SIG-M5 treated with dmso at 0.1 percent for 504 hours (cell line): ENCODE data around the gene NELL1.
"Not testable (repeated sequence)": the region's sequence is repeated elsewhere in the genome, so short reads cannot be mapped to it uniquely, and the experiment has no call there.

Experiments used
- DNase-seq: peaks from one replicate; lab custom pipeline; 2025; ENCODE audit not compliant: unreplicated experiment; lab: John Stamatoyannopoulos, UW

NELL1 gene

GRCh38 chr11:21088930-21089329 lies 419.5 kb downstream of the NELL1 start:
- no peak for DNase-seq

- no peak for DNase-seq
Observed at GRCh38 chr11:21104641-21105040, 435.3 kb downstream of the NELL1 start.

DNA sequence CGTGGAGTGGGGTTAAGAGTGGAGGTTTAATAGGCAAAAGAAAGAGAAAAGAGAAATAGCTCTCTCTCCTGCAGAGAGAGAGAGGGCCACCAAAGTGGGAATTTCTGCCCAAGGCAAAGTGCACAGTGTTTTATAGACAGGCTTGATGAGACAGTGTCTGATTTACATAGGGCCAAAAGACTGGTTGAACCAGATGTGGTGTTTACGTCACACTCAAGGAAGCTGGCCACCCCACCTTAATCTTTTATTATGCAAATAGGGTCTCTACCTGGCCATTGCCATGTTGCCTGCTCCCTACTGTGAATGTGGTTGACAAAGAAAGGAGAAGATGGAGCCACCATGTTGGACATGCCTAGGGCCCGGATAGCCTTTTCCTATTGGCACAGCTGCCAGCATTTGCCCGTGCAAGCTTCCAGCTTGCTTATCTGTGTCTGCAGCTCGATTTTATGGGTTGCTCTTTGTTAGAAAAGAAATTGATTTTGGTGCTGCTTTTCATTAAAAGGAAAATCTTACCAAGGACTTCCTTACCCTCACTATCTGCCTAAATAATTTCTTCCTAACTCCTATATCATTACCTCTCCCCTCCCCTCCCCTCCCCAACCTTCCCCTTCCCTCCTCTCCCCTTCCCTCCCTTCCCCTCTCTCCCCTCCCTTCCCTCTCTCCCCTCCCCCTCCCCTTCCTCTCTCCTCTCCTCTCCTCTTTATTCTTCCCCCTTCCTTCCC lies 436.0 kb downstream of the NELL1 start:
- no peak for DNase-seq

- no peak for DNase-seq
Observed at GRCh38 chr11:21109341-21109740, 440.0 kb downstream of the NELL1 start.

- no peak for DNase-seq
Observed at GRCh38 chr11:21110415-21110814, 441.0 kb downstream of the NELL1 start.

- no peak for DNase-seq
Observed at GRCh38 chr11:21113876-21114275, 444.5 kb downstream of the NELL1 start.

DNA sequence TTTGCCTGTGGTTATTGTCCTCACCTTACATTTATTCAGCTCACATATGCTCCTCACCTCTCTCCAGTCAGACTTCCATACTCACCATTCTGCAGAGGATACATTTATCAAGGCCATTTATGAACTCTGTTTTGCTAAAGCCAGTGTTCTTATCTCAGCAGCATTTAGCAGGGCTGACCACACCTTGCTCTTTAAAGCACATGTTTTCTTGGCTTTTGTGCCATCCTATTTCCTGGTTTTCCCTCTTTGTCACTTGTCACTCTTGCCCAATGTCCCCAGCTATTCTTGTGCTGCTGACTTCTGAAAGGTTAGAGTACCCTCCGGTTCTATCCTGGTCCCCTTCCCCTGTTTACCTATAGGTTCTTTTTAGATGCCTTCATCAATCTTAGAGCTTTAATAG lies 446.6 kb downstream of the NELL1 start:
- no peak for DNase-seq

DNA sequence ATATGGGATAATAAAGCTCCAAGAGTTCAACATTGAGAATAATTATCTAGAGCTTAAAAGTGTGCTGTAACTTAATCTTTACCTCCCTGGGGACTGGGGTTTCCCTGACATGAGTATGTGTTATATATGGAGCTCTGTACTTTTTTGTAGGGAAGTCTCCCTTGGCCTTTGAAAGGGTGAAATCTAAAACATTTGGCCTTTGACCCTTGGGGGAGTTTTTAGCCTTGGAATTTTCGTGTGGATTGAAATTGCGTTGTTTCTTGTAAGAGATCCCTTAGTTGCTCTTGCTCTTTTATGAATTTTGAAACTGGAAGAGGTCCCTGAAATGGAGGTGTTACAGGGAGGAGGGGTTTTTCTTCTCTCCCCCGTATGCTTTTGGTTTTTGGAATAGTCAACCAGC lies 450.0 kb downstream of the NELL1 start:
- DNase-seq, result no peak

GRCh38 chr11:21121991-21122390 lies 452.6 kb downstream of the NELL1 start:
- no peak for DNase-seq

DNA sequence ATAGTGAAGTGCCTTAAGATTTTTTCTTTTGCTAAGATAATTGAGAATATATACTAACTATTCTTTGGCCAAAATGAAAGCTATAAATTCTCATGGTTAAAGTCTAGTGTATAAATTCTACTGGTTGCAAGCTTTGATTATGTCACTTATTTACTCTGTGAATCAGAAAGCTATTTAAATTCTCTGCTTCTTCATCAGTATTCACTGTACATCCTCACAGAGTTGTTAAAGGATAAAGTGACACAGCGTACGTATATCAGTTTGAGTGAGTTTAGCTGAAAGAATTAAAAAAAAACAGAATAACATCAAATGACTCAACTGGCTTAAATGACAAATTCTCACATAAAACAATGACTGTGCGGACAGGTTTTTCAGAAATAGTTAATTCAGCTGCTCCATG lies 453.1 kb downstream of the NELL1 start:
- DNase-seq, result no peak

GRCh38 chr11:21132146-21132720 lies 462.8 kb downstream of the NELL1 start:
- DNase-seq, result no peak

GRCh38 chr11:21133244-21133643 lies 463.9 kb downstream of the NELL1 start:
- no peak for DNase-seq

GRCh38 chr11:21133722-21134121 lies 464.3 kb downstream of the NELL1 start:
- no peak for DNase-seq

GRCh38 chr11:21137803-21138202 lies 468.4 kb downstream of the NELL1 start:
- DNase-seq, result no peak

- not testable (repeated sequence) for DNase-seq
Observed at GRCh38 chr11:21141557-21141956, 472.2 kb downstream of the NELL1 start.

GRCh38 chr11:21142007-21142406 lies 472.6 kb downstream of the NELL1 start:
- DNase-seq, result no peak

DNA sequence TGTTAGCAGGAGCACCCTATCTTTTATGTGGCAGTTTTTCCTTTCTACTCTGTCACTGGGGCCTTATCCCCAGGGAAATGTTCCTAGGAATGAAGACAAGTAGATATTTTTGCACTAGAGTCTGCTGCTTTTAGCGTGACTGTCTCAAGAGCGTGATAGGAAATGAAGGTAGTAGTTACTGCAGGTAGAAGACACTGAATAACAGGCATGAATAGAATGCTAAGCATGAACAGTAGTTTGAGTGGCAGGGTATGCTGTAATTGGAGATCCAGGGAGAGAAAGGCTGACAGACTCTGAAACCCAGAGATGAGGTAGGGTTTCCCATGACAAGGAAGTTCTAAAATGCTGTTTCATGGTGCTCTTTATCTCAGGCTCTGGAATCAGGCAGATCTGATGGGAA lies 475.1 kb downstream of the NELL1 start:
- DNase-seq, result no peak

- no peak for DNase-seq
Observed at GRCh38 chr11:21148376-21148775, 479.0 kb downstream of the NELL1 start.

DNA sequence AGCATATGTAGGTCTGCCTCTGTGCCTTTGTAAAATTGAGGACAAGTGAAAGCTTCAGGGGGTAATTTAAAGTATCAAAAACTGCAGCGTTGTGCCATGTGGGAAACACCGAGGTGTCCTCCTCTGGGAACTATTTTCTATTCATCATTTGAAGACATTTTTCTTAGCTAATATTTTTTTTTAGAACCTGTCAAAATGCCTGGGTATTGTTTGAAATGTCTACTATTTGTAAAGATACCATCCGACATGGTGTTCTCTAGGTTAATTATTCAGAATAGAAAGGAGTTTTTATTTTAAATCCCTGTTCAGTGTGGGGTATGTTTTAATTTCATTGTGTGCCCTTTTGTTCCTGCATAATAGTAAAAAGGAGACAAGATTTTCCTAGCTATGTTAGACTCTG lies 490.8 kb downstream of the NELL1 start:
- DNase-seq, result no peak

DNA sequence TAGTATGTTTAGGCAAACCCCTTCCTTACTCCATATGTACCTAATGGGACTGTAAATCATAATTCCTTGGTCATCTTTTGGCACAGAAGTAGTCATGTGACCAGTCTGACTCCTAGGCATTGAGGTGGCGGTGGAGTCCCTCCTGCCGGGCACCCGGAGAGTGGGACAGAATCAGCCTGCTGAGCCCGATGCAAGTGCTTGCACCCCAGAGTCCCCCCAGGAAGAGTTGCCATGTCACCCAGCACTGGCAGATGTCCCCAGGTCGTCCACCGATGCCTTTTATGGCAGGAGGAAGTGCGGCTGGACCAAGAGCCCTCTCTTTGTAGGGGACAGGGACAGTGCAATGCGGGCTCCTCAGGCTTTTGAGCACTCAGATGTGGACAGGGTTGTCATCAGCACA lies 500.3 kb downstream of the NELL1 start:
- no peak for DNase-seq

- no peak for DNase-seq
Observed at GRCh38 chr11:21173476-21173875, 504.1 kb downstream of the NELL1 start.

- DNase-seq, result no peak
Observed at GRCh38 chr11:21174781-21175180, 505.4 kb downstream of the NELL1 start.

- no peak for DNase-seq
Observed at GRCh38 chr11:21177379-21177778, 508.0 kb downstream of the NELL1 start.
